Lung (tissue), 12 donors: ENCODE data around the gene ZFAND3. TPM values are rescaled to one million over a fixed set of nuclear protein-coding genes. Genes with fewer than 3 reads are reported as not detected.

Source experiments
- ATAC-seq: fragments of 200-7000 bp; cut with Tn5 transposase; one replicate; pipeline ENCODE4 v1.9.1; 2020; ENCODE audit warnings: moderate number of reproducible peaks; ENCODE audit not compliant: insufficient read depth, low FRiP score
- DNase-seq, 3 donors: peaks; one replicate each; pipeline ENCODE4 v3.0.0-alpha.2; 2013 to 2017
- H3K27ac ChIP-seq, 2 donors: one replicate each; pipeline ENCODE4 v1.5.1; 2013; ENCODE audit warnings: mild to moderate bottlenecking in 2 of 2, moderate library complexity in 2 of 2, control low read depth in 1 of 2, inconsistent platforms in 1 of 2, low read depth in 1 of 2, low read length in 1 of 2
- H3K27me3 ChIP-seq, 3 donors: one replicate each; pipeline ENCODE4 v1.5.1; 2013; ENCODE audit warnings: low read length in 2 of 3; ENCODE audit not compliant: control insufficient read depth in 3 of 3, insufficient read depth in 3 of 3
- H3K36me3 ChIP-seq, 4 donors: one replicate each; pipeline ENCODE4 v1.5.1; 2013; ENCODE audit warnings: low read length in 4 of 4, mild to moderate bottlenecking in 1 of 4, moderate library complexity in 1 of 4; ENCODE audit not compliant: control insufficient read depth in 4 of 4, insufficient read depth in 4 of 4
- H3K4me1 ChIP-seq, 5 donors: one replicate each; pipeline ENCODE4 v1.5.1; 2013; ENCODE audit warnings: low read length in 5 of 5, mild to moderate bottlenecking in 2 of 5, moderate library complexity in 1 of 5; ENCODE audit not compliant: control insufficient read depth in 5 of 5, insufficient read depth in 5 of 5
- H3K4me3 ChIP-seq: one replicate; pipeline ENCODE4 v1.5.1; 2013; ENCODE audit warnings: mild to moderate bottlenecking, control low read depth, moderate library complexity
- H3K9ac ChIP-seq, 2 donors: one replicate each; pipeline ENCODE4 v1.5.1; 2013; ENCODE audit warnings: low read length in 2 of 2, control low read depth in 1 of 2; ENCODE audit not compliant: insufficient read depth in 1 of 2
- H3K9me3 ChIP-seq, 4 donors: one replicate each; pipeline ENCODE4 v1.5.1; 2013; ENCODE audit warnings: low read length in 3 of 4, mild to moderate bottlenecking in 1 of 4, moderate library complexity in 1 of 4; ENCODE audit not compliant: control insufficient read depth in 4 of 4, insufficient read depth in 3 of 4
- CTCF ChIP-seq: IDR thresholded peaks from 2 replicates; pipeline ENCODE4 v1.5.1; 2012; ENCODE audit warnings: mild to moderate bottlenecking; ENCODE audit errors: control extremely low read depth, extremely low read depth
- WGBS, 2 donors: extraction: QIAGEN DNeasy Blood & Tissue Kit; methylation state at CpG; one replicate each; pipeline ENCODE4 v1.1.7; 2013; 5-methylcytosine and 5-hydroxymethylcytosine counted together
- polyA plus RNA-seq, 2 donors: library from polyadenylated mRNA; stranded (reverse); fragments of 200-250 nt; gene quantifications; one replicate each; pipeline ENCODE4 v1.2.1, GENCODE V29; 2013
- total RNA-seq, 2 donors: library from RNA; depleted of rRNA in 1 of 2; stranded (reverse); fragments of >200 nt in 1 of 2; gene quantifications; one replicate each; pipeline ENCODE4 v1.2.1, GENCODE V29; 2014 to 2021
- donor health status: control.
- donor health status: control.
- donor health status: Bipolar disorder and iron deficiency.
- donor health status: healthy.
- donor health status: DM: yes; HTN: yes; CAD: no.

Gene ZFAND3
- total and polyA plus RNA-seq, 4 donors, result 27.6 to 63.6 (median 51.3) TPM

GRCh38 chr6:38067263-38067980 is 247.9 kb downstream of the ZFAND3 start:
- Histone ChIP-seq H3K27me3 (no peaks in the 10 kb centered on the region), H3K9me3 (no peaks in the 10 kb centered on the region), H3K9ac (no peak overlapping the region), H3K4me1 (peaks cover 0 to 18% (median 3%) of the 10 kb centered on the region in 5 donors), H3K27ac (no peak overlapping the region), H3K4me3 (no peak overlapping the region), H3K36me3 (peaks cover 10 to 18% (median 11%) of the 10 kb centered on the region in 4 donors)
- 58 to 65% methylated on average over 2 of the region's 2 CpGs for WGBS, 2 donors
- ATAC-seq, result no peak
- no peak for TF ChIP-seq CTCF
- DNase-seq, result no peak

- Histone ChIP-seq H3K36me3 (peaks cover 0 to 7% (median under 1%) of the 10 kb centered on the region in 4 donors), H3K4me1 (peaks cover 0 to 18% (median 3%) of the 10 kb centered on the region in 5 donors), H3K9me3 (no peaks in the 10 kb centered on the region), H3K9ac (peak overlapping the region in 1 of 2 donors; percentile 32), H3K27me3 (no peaks in the 10 kb centered on the region), H3K4me3 (no peak overlapping the region), H3K27ac (no peak overlapping the region)
- TF ChIP-seq CTCF, result no peak
- DNase-seq (peak in 1 of 3 donors; percentile 26), ATAC-seq (no peak)
- 85 to 92% methylated on average over 7 of the region's 7 CpGs for WGBS, 2 donors
Observed at GRCh38 chr6:38068854-38069590, 249.5 kb downstream of the ZFAND3 start.

GRCh38 chr6:38077488-38078030 is 258.0 kb downstream of the ZFAND3 start:
- no peak for DNase-seq
- H3K27ac ChIP-seq, result no peak overlapping the region
- H3K9me3 ChIP-seq, result peaks cover 0 to 2% (median 0%) of the 10 kb centered on the region in 4 donors
- H3K36me3 ChIP-seq, result no peaks in the 10 kb centered on the region
- no peaks in the 10 kb centered on the region for H3K27me3 ChIP-seq
- ATAC-seq, result no peak
- no peak for TF ChIP-seq CTCF
- WGBS, 2 donors, result 77 to 78% methylated on average over 4 of the region's 4 CpGs
- no peak overlapping the region for H3K9ac ChIP-seq
- H3K4me3 ChIP-seq, result no peak overlapping the region
- H3K4me1 ChIP-seq, result peaks cover 0 to 15% (median 0%) of the 10 kb centered on the region in 5 donors
